GM19043 (cell line): ENCODE measurements around the gene GPR176.

ENCODE experiments used
- ATAC-seq: cut with Tn5 transposase; IDR thresholded peaks from one replicate; pipeline ENCODE4 v1.9.1; 2021; ENCODE audit warnings: low read depth; ENCODE audit not compliant: unreplicated experiment

Gene GPR176

GRCh38 chr15:39936681-39937080, 16.6 kb upstream of the GPR176 start:
- no peak for ATAC-seq

- no peak for ATAC-seq
Measured at GRCh38 chr15:39936187-39936586, 16.1 kb upstream of the GPR176 start.

GRCh38 chr15:39935241-39935640, 15.2 kb upstream of the GPR176 start:
- ATAC-seq: no peak

- ATAC-seq: no peak
Measured at GRCh38 chr15:39934397-39935071, 14.5 kb upstream of the GPR176 start.

- no peak for ATAC-seq
Measured at GRCh38 chr15:39931615-39932014, 11.5 kb upstream of the GPR176 start.

GRCh38 chr15:39926526-39926925, 6.5 kb upstream of the GPR176 start:
- ATAC-seq: no peak

GRCh38 chr15:39925112-39925842, 5.2 kb upstream of the GPR176 start:
- ATAC-seq: no peak

GRCh38 chr15:39924437-39924836, 4.4 kb upstream of the GPR176 start:
- no peak for ATAC-seq

- no peak for ATAC-seq
Measured at GRCh38 chr15:39922462-39923092, 2.5 kb upstream of the GPR176 start.

- no peak for ATAC-seq
Measured at GRCh38 chr15:39921274-39921638, 1.2 kb upstream of the GPR176 start.

GRCh38 chr15:39920510-39921273, 626 bp upstream of the GPR176 start:
- ATAC-seq: peak; percentile 70

- no peak for ATAC-seq
Measured at GRCh38 chr15:39919411-39919747, 687 bp downstream of the GPR176 start.

- no peak for ATAC-seq
Measured at GRCh38 chr15:39918688-39919385, 1.2 kb downstream of the GPR176 start.

GRCh38 chr15:39914977-39915376, 5.1 kb downstream of the GPR176 start:
- no peak for ATAC-seq

GRCh38 chr15:39909007-39909406, 11.1 kb downstream of the GPR176 start:
- no peak for ATAC-seq

- no peak for ATAC-seq
Measured at GRCh38 chr15:39908186-39908585, 11.9 kb downstream of the GPR176 start.

GRCh38 chr15:39907216-39907615, 12.8 kb downstream of the GPR176 start:
- ATAC-seq: no peak

- ATAC-seq: no peak
Measured at GRCh38 chr15:39904115-39904514, 16.0 kb downstream of the GPR176 start.

GRCh38 chr15:39898317-39898716, 21.7 kb downstream of the GPR176 start:
- ATAC-seq: no peak

GRCh38 chr15:39896846-39897245, 23.2 kb downstream of the GPR176 start:
- ATAC-seq: no peak

- no peak for ATAC-seq
Measured at GRCh38 chr15:39896101-39896500, 24.0 kb downstream of the GPR176 start.
